HepG2 (cell line): ENCODE results near the gene RRP36. TPM values are rescaled to one million over a fixed set of nuclear protein-coding genes. Genes with fewer than 3 reads are reported as not detected.
A peak's percentile ranks its signal among the peaks of the same experiment; 100 is the strongest.

Experiments used
- ATAC-seq: fragments of 200-7000 bp; cut with Tn5 transposase; 3 replicates; pipeline ENCODE4 v1.9.1; 2020; ENCODE audit warnings: mild to moderate bottlenecking, moderate library complexity
- BruUV-seq: library from RNA; stranded (reverse); fragments of 400-500 nt; replicated peaks from 2 replicates; lab custom pipeline; 2021; lab: Mats Ljungman, UMichigan
- CTCF ChIA-PET: fragments of 300-600 bp; formaldehyde crosslinking; extraction: SDS; loops from one replicate; lab custom pipeline; 2021; ENCODE audit warnings: low total read pairs, inconsistent platforms, low intra/inter-chr PET ratio; lab: Yijun Ruan, JAX
- POLR2A ChIA-PET: fragments of 350-600 bp; sonication (Branson Sonifier 250); formaldehyde crosslinking; loops from one replicate; lab custom pipeline; 2020; ENCODE audit warnings: antibody characterized with exemption, inconsistent platforms; lab: Yijun Ruan, JAX
- DNase-seq: peaks from one replicate; pipeline ENCODE4 v3.0.0-alpha.2; 2015; ENCODE audit warnings: low spot score
- FAIRE-seq: peaks from 3 replicates; lab custom pipeline; 2011; peaks lifted over from hg19 to GRCh38; lab: Jason Lieb, UNC
- H2AFZ ChIP-seq: one replicate; pipeline ENCODE4 v1.6.1; 2011; ENCODE audit warnings: low read length, inconsistent platforms
- H3K27ac ChIP-seq: fragments of 300-600 bp; 3 replicates; pipeline ENCODE4 v1.8.0; 2011; ENCODE audit warnings: mixed run types, mild to moderate bottlenecking, mixed read lengths, low read length, inconsistent platforms; ENCODE audit not compliant: insufficient read depth; ENCODE audit errors: extremely low read length
- H3K27me3 ChIP-seq, 2 experiments: fragments of 200-600 bp in 1 of 2; 2 replicates in 1 of 2; 3 replicates in 1 of 2; pipeline versions ENCODE4 v1.6.0 to v1.8.0; 2011; ENCODE audit warnings: low read length in 2 of 2, mild to moderate bottlenecking in 2 of 2, moderate library complexity in 2 of 2, inconsistent platforms in 1 of 2; ENCODE audit not compliant: insufficient read depth in 2 of 2, control insufficient read depth in 1 of 2
- H3K36me3 ChIP-seq, 2 experiments: fragments of 200-600 bp in 1 of 2; replicated peaks in 1 of 2; 2 replicates in 1 of 2; 3 replicates in 1 of 2; pipeline versions ENCODE4 v1.5.1 to v1.8.0; 2011; ENCODE audit warnings: low read length in 2 of 2, inconsistent platforms in 1 of 2; ENCODE audit not compliant: insufficient read depth in 2 of 2, control insufficient read depth in 1 of 2
- H3K4me1 ChIP-seq: 2 replicates; pipeline ENCODE4 v1.5.1; 2012; ENCODE audit warnings: low read length, inconsistent platforms; ENCODE audit not compliant: insufficient read depth
- H3K4me2 ChIP-seq: 2 replicates; pipeline ENCODE4 v1.6.0; 2011; ENCODE audit warnings: low read depth, low read length, inconsistent platforms
- H3K4me3 ChIP-seq, 3 experiments: fragments of 200-600 bp in 1 of 3; sonication (generic), shearing (Covaris generic) in 1 of 3; replicated peaks in 1 of 3; 2 replicates each; pipeline ENCODE4 v1.5.1; 2011 to 2016; ENCODE audit warnings: low read length in 3 of 3, inconsistent platforms in 2 of 3, low read depth in 2 of 3, mild to moderate bottlenecking in 2 of 3, control low read depth in 1 of 3, mixed read lengths in 1 of 3; ENCODE audit not compliant: insufficient read depth in 1 of 3
- H3K79me2 ChIP-seq: one replicate; pipeline ENCODE4 v1.6.1; 2011; ENCODE audit warnings: low read length, inconsistent platforms; ENCODE audit not compliant: insufficient read depth
- H3K9ac ChIP-seq: 2 replicates; pipeline ENCODE4 v1.6.0; 2011; ENCODE audit warnings: mild to moderate bottlenecking, low read depth, low read length, inconsistent platforms; ENCODE audit not compliant: insufficient read depth
- H3K9me3 ChIP-seq: 2 replicates; pipeline ENCODE4 v1.5.1; 2012; ENCODE audit warnings: mild to moderate bottlenecking, low read length
- H4K20me1 ChIP-seq: 2 replicates; pipeline ENCODE4 v1.6.0; 2011; ENCODE audit warnings: inconsistent platforms, mild to moderate bottlenecking, low read length, moderate library complexity; ENCODE audit not compliant: insufficient read depth
- CBX1 ChIP-seq: IDR thresholded peaks from one replicate; pipeline ENCODE4 v1.6.1; 2016; ENCODE audit warnings: antibody characterized with exemption, low read depth
- DR1 ChIP-seq: sonication (generic); formaldehyde crosslinking; IDR thresholded peaks from 2 replicates; pipeline ENCODE4 v1.8.0; 2021; ENCODE audit warnings: mild to moderate bottlenecking, missing genetic modification reagents, inconsistent platforms
- POLR2A ChIP-seq, 2 experiments: IDR thresholded peaks; 2 replicates each; pipeline ENCODE4 v1.6.1; 2011; ENCODE audit warnings: low read depth in 2 of 2, low read length in 2 of 2, mild to moderate bottlenecking in 1 of 2, moderate library complexity in 1 of 2; ENCODE audit not compliant: insufficient read depth in 1 of 2
- RBFOX2 ChIP-seq: fragments of 200-400 bp; formaldehyde crosslinking; IDR thresholded peaks from 2 replicates; pipeline ENCODE4 v1.6.1; 2017; ENCODE audit warnings: low read depth, mild to moderate bottlenecking, low read length
- RXRB ChIP-seq: IDR thresholded peaks from 2 replicates; pipeline ENCODE4 v1.6.1; 2016; ENCODE audit warnings: borderline replicate concordance, missing genetic modification reagents, missing compliant biosample characterization
- SNRNP70 ChIP-seq: fragments of 200-400 bp; formaldehyde crosslinking; IDR thresholded peaks from 2 replicates; pipeline ENCODE4 v1.6.1; 2017; ENCODE audit warnings: mild to moderate bottlenecking, low read depth, low read length, moderate library complexity
- ZNF44 ChIP-seq: sonication (generic); formaldehyde crosslinking; IDR thresholded peaks from 2 replicates; pipeline ENCODE4 v1.5.1; 2020; ENCODE audit warnings: mild to moderate bottlenecking, missing genetic modification reagents
- ZNF720 ChIP-seq: sonication (generic); formaldehyde crosslinking; IDR thresholded peaks from 2 replicates; pipeline ENCODE4 v1.4.0; 2020; ENCODE audit warnings: missing genetic modification reagents
- WGBS: methylation state at CpG from one replicate; pipeline ENCODE4 v1.1.6; 2017; ENCODE audit warnings: low lambda C conversion rate; 5-methylcytosine and 5-hydroxymethylcytosine counted together
- in situ Hi-C: cut with HindIII; loops from 2 replicates; pipeline ENCODE4 v1.10.0; 2017; ENCODE audit warnings: low pct_unique_long_range_greater_than_20kb; ENCODE audit not compliant: extremely low pct_ligation_motif_present
- intact Hi-C: fragments of 100-400 bp; cut with micrococcal nuclease; formaldehyde crosslinking; loops from one replicate; pipeline ENCODE4 v1.10.0; 2022; ENCODE audit not compliant: unreplicated experiment
- polyA plus RNA-seq, 8 experiments: library from polyadenylated mRNA; depleted of rRNA in 3 of 8; stranded (reverse) in 7 of 8; unstranded in 1 of 8; fragments of >200 nt; fragmentation: Illumina TruSeq in 4 of 8; extraction: Trizol in 4 of 8; gene quantifications; 2 replicates each; pipeline versions ENCODE4 v1.2.1 to v1.2.3, GENCODE V29; 2011 to 2016; ENCODE audit warnings: low read depth in 4 of 8, missing spikeins in 1 of 8, mixed read lengths in 1 of 8; ENCODE audit not compliant: insufficient read depth in 1 of 8
- total RNA-seq, 5 experiments: library from RNA; depleted of rRNA; stranded (reverse); fragments of >200 nt; fragmentation: Illumina TruSeq; extraction: Trizol; gene quantifications; 2 replicates each; pipeline ENCODE4 v1.2.3, GENCODE V29; 2016; ENCODE audit warnings: low read depth in 1 of 5
- TF ChIP-seq, protein P1 (sequence below): IDR thresholded peaks from 2 replicates; pipeline ENCODE4 v1.6.1; 2016; ENCODE audit warnings: control low read depth

RRP36 gene
- total and polyA plus RNA-seq, 2 of the 13 experiments (the other 11 are each of a cell fraction or from before 2014, with no cell fraction given): 29.5 to 144 TPM

DNA sequence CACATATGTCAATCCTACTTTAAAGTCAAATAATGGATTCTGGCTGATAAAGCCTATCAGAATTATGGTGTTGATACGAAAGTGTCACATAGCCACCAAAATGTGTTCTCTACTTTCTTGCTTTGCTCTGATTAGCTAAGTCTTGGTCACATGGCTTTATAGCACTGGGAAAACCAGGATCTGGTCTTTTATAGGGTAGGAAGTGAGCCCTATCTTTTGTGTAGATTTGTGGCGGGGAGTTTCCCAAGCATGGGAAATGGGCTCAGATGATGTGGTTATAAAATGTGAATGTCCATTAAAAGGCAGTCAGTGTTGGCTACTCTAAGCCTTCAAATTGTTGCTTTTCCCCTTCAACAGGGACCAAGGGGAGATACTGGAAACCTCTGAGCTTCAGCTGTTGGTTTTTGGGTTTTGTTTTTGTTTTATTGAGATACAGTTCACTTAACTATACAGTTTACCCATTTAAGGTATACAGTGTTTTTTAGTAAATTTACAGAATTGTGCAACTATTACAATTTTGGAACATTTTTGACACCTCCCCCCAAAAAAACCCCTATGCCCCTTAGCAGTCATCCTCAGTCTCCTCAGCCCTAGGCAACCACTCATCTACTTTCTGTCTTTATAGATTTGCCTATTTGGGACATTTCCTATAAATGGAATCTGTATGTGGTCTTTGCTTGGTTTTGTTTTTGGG, 12.2 kb downstream of the RRP36 start:
- Histone ChIP-seq H3K4me3 (no peak overlapping the region), H3K36me3 (peaks cover 28 to 55% of the 10 kb centered on the region in 2 experiments), H3K9ac (no peak overlapping the region), H3K4me2 (no peak overlapping the region), H2AFZ (no peak overlapping the region), H3K27me3 (no peaks in the 10 kb centered on the region), H3K27ac (no peak overlapping the region), H3K4me1 (peaks cover 12% of the 10 kb centered on the region), H4K20me1 (peaks cover 3% of the 10 kb centered on the region; the same call in 1 of the 2 replicates), H3K9me3 (no peaks in the 10 kb centered on the region), H3K79me2 (no peaks in the 10 kb centered on the region)
- ATAC-seq (no peak), FAIRE-seq (peak; percentile 51), DNase-seq (no peak)
- intact Hi-C loops (no loop called here), in situ Hi-C loops (no loop called here)
- TSS peak; percentile 33 for BruUV-seq
- ChIA-PET POLR2A (interaction anchor here (1.9 to 5.2 kb wide), 5 partner anchors 13 to 49 kb away, joined by 4 to 41 read pairs (median 13); partner anchors contain the start of genes CUL7, KLC4, KLHDC3 and MEA1), CTCF (no interaction called here)
- TF ChIP-seq SNRNP70 (no peak), CBX1 (no peak), DR1 (CRISPR knock-in tag) (no peak), POLR2A (IDR thresholded peaks at IDR 0.05; ENCODE audit: insufficient read depth in 1 of 2, low read depth in 2 of 2, low read length in 2 of 2) (0 out of 4 replicates have a peak, but pooled peaks of 1 of the 2 experiments have one; percentile 33), RBFOX2 (0 out of 2 replicates have a peak, but pooled peaks have one; percentile 38), ZNF720 (no peak), RXRB (no peak), ZNF44 (CRISPR knock-in tag) (no peak)
- TF ChIP-seq, protein P1, sequence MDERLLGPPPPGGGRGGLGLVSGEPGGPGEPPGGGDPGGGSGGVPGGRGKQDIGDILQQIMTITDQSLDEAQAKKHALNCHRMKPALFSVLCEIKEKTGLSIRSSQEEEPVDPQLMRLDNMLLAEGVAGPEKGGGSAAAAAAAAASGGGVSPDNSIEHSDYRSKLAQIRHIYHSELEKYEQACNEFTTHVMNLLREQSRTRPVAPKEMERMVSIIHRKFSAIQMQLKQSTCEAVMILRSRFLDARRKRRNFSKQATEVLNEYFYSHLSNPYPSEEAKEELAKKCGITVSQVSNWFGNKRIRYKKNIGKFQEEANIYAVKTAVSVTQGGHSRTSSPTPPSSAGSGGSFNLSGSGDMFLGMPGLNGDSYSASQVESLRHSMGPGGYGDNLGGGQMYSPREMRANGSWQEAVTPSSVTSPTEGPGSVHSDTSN: no peak
- WGBS: 100% methylated on average over 2 of the region's 2 CpGs
